A549 (cell line): ENCODE data around the gene ZC3H7A.

Experiments
- CEBPB ChIP-seq, 2 experiments: fragments of >200 bp in 1 of 2; sonication (Bioruptor Twin) in 1 of 2; formaldehyde crosslinking in 1 of 2; IDR thresholded peaks; 2 replicates each; pipeline ENCODE4 v1.6.1; 2012 to 2016
- EP300 ChIP-seq, 2 experiments: fragments of >200 bp; sonication (Bioruptor Twin); formaldehyde crosslinking; IDR thresholded peaks; 2 replicates in 1 of 2; 3 replicates in 1 of 2; pipeline ENCODE4 v1.6.1; 2016 to 2017
- HDAC2 ChIP-seq: fragments of 200-600 bp; sonication (generic); IDR thresholded peaks from 2 replicates; pipeline ENCODE4 v1.6.1; 2016
- JUN ChIP-seq, 2 experiments: fragments of >200 bp; sonication (Bioruptor Twin); formaldehyde crosslinking; IDR thresholded peaks; 2 replicates in 1 of 2; 3 replicates in 1 of 2; pipeline ENCODE4 v1.6.1; 2016 to 2017
- RAD21 ChIP-seq, 2 experiments: fragments of >200 bp in 1 of 2; sonication (Bioruptor Twin) in 1 of 2; formaldehyde crosslinking in 1 of 2; IDR thresholded peaks in 1 of 2; conservative IDR thresholded peaks in 1 of 2; 2 replicates in 1 of 2; 3 replicates in 1 of 2; pipeline ENCODE4 v1.6.1; 2012 to 2018; ENCODE audit warnings: inconsistent platforms in 1 of 2
- TF ChIP-seq, protein P1 (sequence below): fragments of 200-600 bp; sonication (generic); IDR thresholded peaks from 2 replicates; pipeline ENCODE4 v1.6.1; 2016; ENCODE audit warnings: antibody characterized with exemption, mild to moderate bottlenecking, moderate library complexity
- TF ChIP-seq, protein P2 (sequence below): fragments of >200 bp; sonication (Bioruptor Twin); formaldehyde crosslinking; IDR thresholded peaks from 3 replicates; pipeline ENCODE4 v1.5.1; 2016
- TF ChIP-seq, protein P3 (sequence below): fragments of 450-650 bp; IDR thresholded peaks from 2 replicates; pipeline ENCODE4 v1.6.1; 2014; ENCODE audit warnings: antibody characterized with exemption

DNA sequence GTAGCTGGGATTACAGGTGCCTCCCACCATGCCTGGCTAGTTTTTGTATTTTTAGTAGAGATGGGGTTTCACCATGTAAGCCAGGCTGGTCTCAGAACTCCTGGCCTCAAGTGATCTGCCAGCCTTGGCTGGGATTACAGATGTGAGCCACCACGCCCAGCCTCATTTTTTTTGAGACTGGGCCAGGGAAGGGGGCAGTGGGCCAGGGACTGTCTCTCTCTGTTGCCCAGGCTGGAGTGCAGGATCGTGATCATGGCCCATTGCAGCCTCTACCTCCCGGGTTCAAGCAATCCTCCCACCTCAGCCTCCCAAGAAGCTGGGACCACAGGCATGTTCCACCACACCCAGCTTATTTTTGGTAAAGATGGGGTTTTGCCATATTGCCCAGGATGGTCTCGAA is 38.3 kb upstream of the ZC3H7A start:
- TF ChIP-seq, protein P1, sequence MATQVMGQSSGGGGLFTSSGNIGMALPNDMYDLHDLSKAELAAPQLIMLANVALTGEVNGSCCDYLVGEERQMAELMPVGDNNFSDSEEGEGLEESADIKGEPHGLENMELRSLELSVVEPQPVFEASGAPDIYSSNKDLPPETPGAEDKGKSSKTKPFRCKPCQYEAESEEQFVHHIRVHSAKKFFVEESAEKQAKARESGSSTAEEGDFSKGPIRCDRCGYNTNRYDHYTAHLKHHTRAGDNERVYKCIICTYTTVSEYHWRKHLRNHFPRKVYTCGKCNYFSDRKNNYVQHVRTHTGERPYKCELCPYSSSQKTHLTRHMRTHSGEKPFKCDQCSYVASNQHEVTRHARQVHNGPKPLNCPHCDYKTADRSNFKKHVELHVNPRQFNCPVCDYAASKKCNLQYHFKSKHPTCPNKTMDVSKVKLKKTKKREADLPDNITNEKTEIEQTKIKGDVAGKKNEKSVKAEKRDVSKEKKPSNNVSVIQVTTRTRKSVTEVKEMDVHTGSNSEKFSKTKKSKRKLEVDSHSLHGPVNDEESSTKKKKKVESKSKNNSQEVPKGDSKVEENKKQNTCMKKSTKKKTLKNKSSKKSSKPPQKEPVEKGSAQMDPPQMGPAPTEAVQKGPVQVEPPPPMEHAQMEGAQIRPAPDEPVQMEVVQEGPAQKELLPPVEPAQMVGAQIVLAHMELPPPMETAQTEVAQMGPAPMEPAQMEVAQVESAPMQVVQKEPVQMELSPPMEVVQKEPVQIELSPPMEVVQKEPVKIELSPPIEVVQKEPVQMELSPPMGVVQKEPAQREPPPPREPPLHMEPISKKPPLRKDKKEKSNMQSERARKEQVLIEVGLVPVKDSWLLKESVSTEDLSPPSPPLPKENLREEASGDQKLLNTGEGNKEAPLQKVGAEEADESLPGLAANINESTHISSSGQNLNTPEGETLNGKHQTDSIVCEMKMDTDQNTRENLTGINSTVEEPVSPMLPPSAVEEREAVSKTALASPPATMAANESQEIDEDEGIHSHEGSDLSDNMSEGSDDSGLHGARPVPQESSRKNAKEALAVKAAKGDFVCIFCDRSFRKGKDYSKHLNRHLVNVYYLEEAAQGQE, result no peak
- TF ChIP-seq, protein P2, sequence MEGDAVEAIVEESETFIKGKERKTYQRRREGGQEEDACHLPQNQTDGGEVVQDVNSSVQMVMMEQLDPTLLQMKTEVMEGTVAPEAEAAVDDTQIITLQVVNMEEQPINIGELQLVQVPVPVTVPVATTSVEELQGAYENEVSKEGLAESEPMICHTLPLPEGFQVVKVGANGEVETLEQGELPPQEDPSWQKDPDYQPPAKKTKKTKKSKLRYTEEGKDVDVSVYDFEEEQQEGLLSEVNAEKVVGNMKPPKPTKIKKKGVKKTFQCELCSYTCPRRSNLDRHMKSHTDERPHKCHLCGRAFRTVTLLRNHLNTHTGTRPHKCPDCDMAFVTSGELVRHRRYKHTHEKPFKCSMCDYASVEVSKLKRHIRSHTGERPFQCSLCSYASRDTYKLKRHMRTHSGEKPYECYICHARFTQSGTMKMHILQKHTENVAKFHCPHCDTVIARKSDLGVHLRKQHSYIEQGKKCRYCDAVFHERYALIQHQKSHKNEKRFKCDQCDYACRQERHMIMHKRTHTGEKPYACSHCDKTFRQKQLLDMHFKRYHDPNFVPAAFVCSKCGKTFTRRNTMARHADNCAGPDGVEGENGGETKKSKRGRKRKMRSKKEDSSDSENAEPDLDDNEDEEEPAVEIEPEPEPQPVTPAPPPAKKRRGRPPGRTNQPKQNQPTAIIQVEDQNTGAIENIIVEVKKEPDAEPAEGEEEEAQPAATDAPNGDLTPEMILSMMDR, result no peak
- TF ChIP-seq, protein P3, sequence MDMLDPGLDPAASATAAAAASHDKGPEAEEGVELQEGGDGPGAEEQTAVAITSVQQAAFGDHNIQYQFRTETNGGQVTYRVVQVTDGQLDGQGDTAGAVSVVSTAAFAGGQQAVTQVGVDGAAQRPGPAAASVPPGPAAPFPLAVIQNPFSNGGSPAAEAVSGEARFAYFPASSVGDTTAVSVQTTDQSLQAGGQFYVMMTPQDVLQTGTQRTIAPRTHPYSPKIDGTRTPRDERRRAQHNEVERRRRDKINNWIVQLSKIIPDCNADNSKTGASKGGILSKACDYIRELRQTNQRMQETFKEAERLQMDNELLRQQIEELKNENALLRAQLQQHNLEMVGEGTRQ, result no peak
- TF ChIP-seq HDAC2, result no peak
- no peak for TF ChIP-seq EP300 (IDR thresholded peaks at IDR 0.05)
- TF ChIP-seq CEBPB (IDR thresholded peaks at IDR 0.05), result no peak
- no peak for TF ChIP-seq JUN (IDR thresholded peaks at IDR 0.05)
- no peak for TF ChIP-seq RAD21 (conservative IDR thresholded peaks at IDR 0.05 in 1 of 2, IDR thresholded peaks at IDR 0.05 in 1 of 2)
